GM12878 (cell line): ENCODE data around the gene BTBD9.

Experiments
- BACH1 ChIP-seq: fragments of 450-650 bp; IDR thresholded peaks from 2 replicates; pipeline ENCODE4 v1.6.1; 2017; ENCODE audit warnings: mild to moderate bottlenecking, borderline replicate concordance
- CHD2 ChIP-seq: IDR thresholded peaks from 2 replicates; pipeline ENCODE4 v1.6.1; 2011; ENCODE audit warnings: low read depth, low read length, improper control_type of control experiment, borderline replicate concordance
- CHD4 ChIP-seq: fragments of 200-600 bp; sonication (generic); IDR thresholded peaks from 2 replicates; pipeline ENCODE4 v1.6.1; 2016; ENCODE audit warnings: mild to moderate bottlenecking
- CREB1 ChIP-seq: IDR thresholded peaks from 2 replicates; pipeline ENCODE4 v1.6.1; 2012; ENCODE audit warnings: low read depth, mild to moderate bottlenecking, inconsistent platforms
- CTCF ChIP-seq, 3 experiments: IDR thresholded peaks in 2 of 3; conservative IDR thresholded peaks in 1 of 3; 2 replicates each; pipeline ENCODE4 v1.5.1; 2011; ENCODE audit warnings: low read depth in 3 of 3, low read length in 3 of 3, mild to moderate bottlenecking in 3 of 3, control low read depth in 2 of 3, moderate library complexity in 2 of 3, inconsistent platforms in 1 of 3, mixed read lengths in 1 of 3; ENCODE audit not compliant: control insufficient read depth in 2 of 3, insufficient read depth in 1 of 3; ENCODE audit errors: extremely low read depth in 1 of 3
- ESRRA ChIP-seq: IDR thresholded peaks from 2 replicates; pipeline ENCODE4 v1.6.1; 2012; ENCODE audit warnings: mild to moderate bottlenecking, low read length, improper control_type of control experiment
- FOXK2 ChIP-seq: fragments of 450-650 bp; IDR thresholded peaks from 2 replicates; pipeline ENCODE4 v1.6.1; 2017; ENCODE audit warnings: mild to moderate bottlenecking, moderate library complexity
- KAT2A ChIP-seq: conservative IDR thresholded peaks from 2 replicates; pipeline ENCODE4 v1.6.1; 2011; ENCODE audit warnings: low read depth, low read length; ENCODE audit not compliant: control insufficient read depth
- MXI1 ChIP-seq: fragments of 150-350 bp; IDR thresholded peaks from 2 replicates; pipeline ENCODE4 v1.6.1; 2011; ENCODE audit warnings: low read depth, mild to moderate bottlenecking, inconsistent platforms, low read length, improper control_type of control experiment
- PBX3 ChIP-seq: IDR thresholded peaks from 2 replicates; pipeline ENCODE4 v1.6.1; 2011; ENCODE audit warnings: mild to moderate bottlenecking, low read depth, low read length, moderate library complexity; ENCODE audit not compliant: insufficient replicate concordance
- PKNOX1 ChIP-seq: fragments of 450-650 bp; IDR thresholded peaks from 2 replicates; pipeline ENCODE4 v1.6.1; 2016; ENCODE audit warnings: mild to moderate bottlenecking
- POLR2AphosphoS5 ChIP-seq: IDR thresholded peaks from 2 replicates; pipeline ENCODE4 v1.6.1; 2011; ENCODE audit warnings: mild to moderate bottlenecking, low read length, inconsistent platforms
- REST ChIP-seq: IDR thresholded peaks from 2 replicates; pipeline ENCODE4 v1.6.1; 2012; ENCODE audit warnings: mild to moderate bottlenecking, low read depth, low read length
- SUZ12 ChIP-seq: fragments of 200-600 bp; sonication (generic); IDR thresholded peaks from one replicate; pipeline ENCODE4 v1.6.1; 2018; ENCODE audit warnings: antibody characterized with exemption, mild to moderate bottlenecking; ENCODE audit not compliant: unreplicated experiment

- no peak for TF ChIP-seq POLR2AphosphoS5
- TF ChIP-seq PBX3, result no peak
- no peak for TF ChIP-seq CTCF (IDR thresholded peaks at IDR 0.05 in 2 of 3, conservative IDR thresholded peaks at IDR 0.05 in 1 of 3; ENCODE audit: control insufficient read depth in 2 of 3, extremely low read depth in 1 of 3, insufficient read depth in 1 of 3, low read depth in 3 of 3, low read length in 3 of 3)
- no peak for TF ChIP-seq FOXK2
- TF ChIP-seq REST, result no peak
- TF ChIP-seq CHD2, result no peak
- no peak for TF ChIP-seq MXI1
- TF ChIP-seq CREB1, result no peak
- no peak for TF ChIP-seq BACH1
- no peak for TF ChIP-seq ESRRA
- no peak for TF ChIP-seq SUZ12
- TF ChIP-seq PKNOX1, result no peak
- TF ChIP-seq KAT2A, result no peak
- no peak for TF ChIP-seq CHD4
These were observed 378.1 kb downstream of the BTBD9 start for GRCh38 chr6:38261626-38262025.
